GM19238 (cell line): ENCODE data around the gene NNMT.

Experiments
- DNase-seq: peaks from one replicate; pipeline ENCODE4 v3.0.0; 2011; ENCODE audit warnings: low spot score; ENCODE audit not compliant: insufficient read length

NNMT gene

GRCh38 chr11:114263513-114264170 is 32.6 kb upstream of the NNMT start:
- no peak for DNase-seq

DNA sequence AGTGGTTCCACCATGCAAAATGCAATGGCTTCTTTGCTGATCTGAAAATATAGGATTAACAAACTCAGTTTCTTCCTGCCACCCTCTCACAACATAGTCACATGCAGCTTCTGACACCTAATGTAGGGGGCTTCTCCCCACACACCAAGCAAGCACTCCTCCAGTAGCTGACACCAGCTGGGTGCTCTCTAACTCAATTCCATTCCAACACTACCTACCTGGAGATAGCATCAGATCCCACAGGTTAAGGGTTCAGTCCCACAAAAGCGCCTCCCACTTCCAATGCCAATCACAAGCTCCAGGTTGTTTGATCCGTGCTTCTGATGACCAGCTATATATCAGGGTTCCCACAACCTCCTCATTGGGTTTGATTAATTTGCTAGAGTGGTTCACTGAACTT is 31.8 kb upstream of the NNMT start:
- no peak for DNase-seq

DNA sequence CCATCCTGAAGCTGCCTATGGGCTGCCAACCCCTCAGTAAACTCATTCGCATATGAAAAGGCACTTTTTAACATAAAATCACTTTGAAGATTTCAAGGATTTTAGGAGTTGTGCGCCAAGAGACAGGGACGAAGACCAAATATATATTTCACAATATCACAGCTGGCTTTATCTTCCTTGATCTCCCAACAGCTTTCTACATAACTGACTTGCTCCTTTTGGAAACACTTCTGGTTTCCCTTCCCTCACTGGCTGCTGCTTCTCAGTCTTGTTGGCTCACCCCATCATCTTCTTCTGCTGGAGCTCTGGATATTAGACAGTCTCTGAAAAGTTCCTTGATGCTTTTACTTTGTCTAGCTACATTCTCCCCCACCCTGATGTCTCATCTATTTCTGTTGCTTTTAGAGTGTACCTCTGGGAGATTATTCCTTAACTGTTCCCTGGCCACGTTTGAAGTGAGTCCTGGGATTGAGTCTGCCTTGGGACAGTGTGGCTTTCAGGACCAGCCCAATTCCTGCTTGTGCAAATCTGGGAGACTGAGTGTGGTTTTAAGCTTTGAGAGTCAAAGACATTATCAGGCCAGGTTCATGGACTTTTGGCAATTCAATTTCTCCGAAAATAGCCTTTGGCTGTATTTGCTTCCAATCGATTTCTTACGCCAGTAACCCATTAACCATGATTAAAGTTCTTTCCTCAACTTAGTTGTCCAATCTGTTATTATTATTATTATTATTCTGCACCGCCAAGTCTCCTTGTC is 30.9 kb upstream of the NNMT start:
- DNase-seq: no peak

DNA sequence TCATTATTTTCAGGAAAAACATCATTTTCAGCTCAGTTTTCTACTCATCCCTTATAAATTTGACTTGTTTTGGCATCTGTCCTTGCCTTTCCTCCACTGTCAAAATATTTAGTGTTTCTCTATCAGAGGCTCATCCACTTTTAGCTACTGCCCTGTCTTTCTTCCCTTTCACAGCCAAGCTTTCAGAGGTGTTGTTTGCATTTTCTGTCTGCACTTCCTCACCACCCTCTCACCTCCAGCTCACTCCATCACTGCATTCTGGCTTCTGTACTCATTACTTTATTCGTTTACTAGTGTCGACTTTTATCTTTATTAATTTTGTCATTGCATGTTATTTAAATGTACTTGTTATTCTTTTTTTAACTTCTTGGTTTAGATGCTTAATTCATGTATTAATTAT is 26.7 kb upstream of the NNMT start:
- no peak for DNase-seq

DNA sequence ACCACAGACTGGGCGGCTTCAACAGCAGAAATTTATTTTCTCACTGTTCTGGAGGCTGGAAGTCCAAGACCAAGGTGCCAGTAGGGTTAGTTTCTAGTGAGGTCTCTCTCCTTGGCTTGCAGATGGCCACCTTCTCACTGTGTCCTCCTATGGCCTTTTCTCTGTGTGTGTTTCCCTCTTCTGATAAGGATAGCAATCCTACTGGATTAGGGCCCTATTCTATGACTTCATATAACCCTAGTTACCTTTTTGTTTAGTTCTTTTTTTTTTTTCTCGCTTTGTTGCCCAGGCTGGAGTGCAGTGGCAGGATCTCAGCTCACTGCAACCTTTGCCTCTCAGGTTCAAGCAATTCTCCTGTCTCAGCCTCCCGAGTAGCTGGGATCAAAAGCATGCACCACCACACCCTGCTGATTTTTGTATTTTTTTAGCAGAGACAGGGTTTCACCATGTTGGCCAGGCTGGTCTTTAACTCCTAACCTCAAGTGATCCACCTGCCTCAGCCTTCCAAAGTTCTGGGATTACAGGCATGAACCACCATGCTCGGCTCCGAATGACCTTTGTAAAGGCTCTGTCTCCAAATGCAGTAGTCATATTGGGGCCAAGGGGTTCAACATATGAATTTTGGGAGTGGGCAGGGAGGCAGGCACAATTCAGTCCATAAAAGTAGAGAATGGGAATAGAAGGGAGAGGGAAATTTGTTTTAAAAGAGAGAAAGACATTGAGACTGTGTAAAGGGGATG is 25.5 kb upstream of the NNMT start:
- DNase-seq: no peak

- DNase-seq: no peak
Observed at GRCh38 chr11:114271316-114271715, 24.9 kb upstream of the NNMT start.

- no peak for DNase-seq
Observed at GRCh38 chr11:114272311-114272710, 23.9 kb upstream of the NNMT start.

- no peak for DNase-seq
Observed at GRCh38 chr11:114273071-114273470, 23.1 kb upstream of the NNMT start.

- no peak for DNase-seq
Observed at GRCh38 chr11:114273890-114274635, 22.1 kb upstream of the NNMT start.

GRCh38 chr11:114274637-114275036 is 21.6 kb upstream of the NNMT start:
- DNase-seq: no peak

DNA sequence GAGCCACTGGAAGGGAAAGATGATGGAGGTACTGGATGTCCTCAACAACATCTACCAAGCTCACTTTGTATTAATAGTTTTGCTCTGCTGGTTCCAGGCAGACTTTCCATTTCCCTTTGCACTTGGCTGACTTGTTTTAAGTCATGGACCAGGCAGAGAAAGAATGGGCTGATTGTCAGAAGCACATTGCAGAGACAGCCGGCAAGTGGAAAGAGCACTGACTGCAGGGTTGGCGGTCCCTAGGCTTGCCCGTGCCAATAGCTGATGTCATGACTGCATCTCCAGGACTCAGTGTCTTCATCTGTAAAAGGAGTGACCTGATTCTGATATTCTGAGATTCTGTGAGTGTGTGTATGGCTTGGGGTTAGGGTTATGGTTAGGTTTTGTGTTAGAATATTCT is 20.9 kb upstream of the NNMT start:
- no peak for DNase-seq

DNA sequence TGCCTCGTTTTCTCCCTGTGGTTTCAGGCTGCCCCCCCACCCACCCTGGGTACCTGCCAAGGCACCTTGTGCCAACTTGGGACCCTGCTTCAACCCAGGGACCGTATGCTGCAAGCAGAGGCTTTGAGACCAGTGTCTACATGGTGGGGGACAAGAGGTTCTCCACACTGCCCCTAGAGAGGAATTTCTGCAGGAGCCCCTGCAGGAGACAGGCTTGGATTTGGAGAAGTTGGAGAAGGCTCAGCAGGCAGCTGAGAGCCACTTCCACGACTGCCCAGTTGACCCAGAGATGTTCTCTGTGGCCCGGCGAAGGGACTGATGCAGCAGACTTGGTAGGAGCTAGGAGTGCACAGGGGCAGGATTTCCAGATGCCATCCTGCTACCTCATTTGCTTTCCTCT is 20.1 kb upstream of the NNMT start:
- no peak for DNase-seq

DNA sequence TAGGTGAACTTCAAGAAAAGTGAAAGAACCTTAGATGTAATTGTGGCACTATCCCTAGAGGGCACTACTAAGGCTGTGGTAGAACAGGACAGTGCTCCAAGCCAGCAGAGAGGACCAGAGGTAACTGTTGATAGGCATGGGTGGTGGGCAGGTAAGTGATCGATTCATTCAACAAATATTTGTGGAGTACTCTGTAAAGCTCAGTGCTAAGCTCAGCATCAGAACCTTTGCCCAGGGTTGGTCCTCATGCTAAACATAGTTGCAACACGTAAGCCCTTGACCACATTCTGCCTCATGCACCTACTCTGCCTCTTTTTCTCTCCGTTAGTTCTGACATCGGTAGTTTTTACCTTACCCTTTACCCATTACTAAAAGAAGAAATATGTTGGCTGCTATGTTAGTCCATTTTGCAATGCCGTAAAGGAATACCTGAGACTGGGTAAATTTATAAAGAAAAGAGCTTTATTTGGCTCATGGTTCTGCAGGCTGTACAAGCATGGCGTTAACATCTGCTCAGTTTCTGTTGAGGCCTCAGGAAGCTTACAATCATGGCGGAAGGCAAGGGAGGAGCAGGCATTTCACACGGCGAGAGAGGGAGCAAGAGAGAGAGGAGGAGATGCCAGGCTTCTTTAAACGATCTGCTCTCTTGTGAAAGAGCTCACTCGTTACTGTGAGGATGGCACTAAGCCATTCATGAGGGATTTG is 18.4 kb upstream of the NNMT start:
- no peak for DNase-seq

- no peak for DNase-seq
Observed at GRCh38 chr11:114278342-114279065, 17.7 kb upstream of the NNMT start.

GRCh38 chr11:114279792-114280546 is 16.2 kb upstream of the NNMT start:
- DNase-seq: no peak

DNA sequence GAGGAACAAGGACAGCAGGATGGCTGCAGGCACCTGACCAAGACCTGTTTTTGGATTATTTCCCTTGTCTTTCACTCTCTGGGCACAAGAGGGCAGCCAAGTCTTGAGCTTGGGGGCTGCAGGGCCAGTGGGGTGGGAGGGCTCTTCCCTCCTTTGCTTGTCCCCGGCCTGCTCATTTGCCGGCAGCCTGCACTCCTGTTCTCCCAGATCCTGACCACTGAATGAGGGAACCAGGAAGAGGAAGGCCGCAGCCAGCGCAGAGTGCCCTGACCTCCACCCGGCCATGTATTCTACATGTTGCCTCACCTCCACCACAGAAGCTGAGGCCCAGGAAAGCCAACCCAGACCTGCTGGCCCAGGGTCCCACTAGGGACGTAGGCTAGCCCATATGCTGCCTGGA is 15.5 kb upstream of the NNMT start:
- DNase-seq: no peak

DNA sequence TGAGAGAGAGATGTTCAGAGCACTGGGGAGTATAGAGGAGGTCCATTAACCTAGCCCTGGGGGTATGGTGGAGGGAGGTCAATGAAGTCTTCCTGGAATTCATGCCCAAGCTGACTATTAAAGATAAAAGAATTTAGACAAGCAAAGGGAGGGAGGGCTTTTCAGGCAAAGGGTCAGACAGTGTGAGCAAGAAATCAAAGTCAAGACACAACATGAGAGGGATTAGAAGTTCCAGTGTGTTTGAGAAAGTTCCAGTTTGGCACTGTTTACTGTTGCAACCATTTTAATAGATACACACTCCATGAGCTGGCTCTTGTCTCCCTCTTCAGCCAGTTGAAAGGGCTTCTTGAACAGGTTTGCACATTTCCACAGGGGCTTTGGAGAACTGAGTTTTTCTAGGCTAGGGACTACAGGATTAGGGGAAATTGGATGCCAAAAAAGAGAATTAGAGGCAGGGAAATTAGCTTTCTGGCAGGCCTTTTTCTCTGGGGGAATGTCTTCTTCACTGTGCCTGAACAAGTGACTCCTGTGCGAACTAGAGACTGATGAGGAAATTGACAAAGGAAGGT is 14.7 kb upstream of the NNMT start:
- DNase-seq: no peak

- no peak for DNase-seq
Observed at GRCh38 chr11:114282488-114282887, 13.7 kb upstream of the NNMT start.

DNA sequence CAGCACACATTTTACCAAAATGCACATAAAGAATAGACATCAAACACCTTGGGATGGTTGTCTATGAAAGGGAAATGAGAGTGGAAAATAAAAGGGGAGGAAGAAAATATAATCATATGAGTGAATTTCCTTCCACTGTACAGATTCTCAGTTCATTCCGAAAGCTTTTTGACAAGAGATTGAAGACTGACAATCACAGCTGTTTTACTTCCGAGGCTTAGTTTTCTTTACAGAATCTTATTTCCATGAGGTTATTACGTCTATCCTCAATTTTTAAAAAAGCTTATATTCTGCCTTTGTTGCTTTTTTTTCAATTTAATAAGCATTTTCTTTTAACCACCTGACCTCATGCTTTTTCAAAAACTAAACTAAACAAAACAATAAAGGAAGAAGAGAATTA is 12.8 kb upstream of the NNMT start:
- no peak for DNase-seq
